HK-2 (cell line): ENCODE results near the gene SETBP1.

Experiments
- DNase-seq: peaks from one replicate; pipeline ENCODE4 v3.0.0-alpha.2; 2018; ENCODE audit not compliant: unreplicated experiment

The SETBP1 gene

GRCh38 chr18:44936485-44936884, 255.8 kb downstream of the SETBP1 start:
- no peak for DNase-seq

GRCh38 chr18:44937960-44938719, 257.5 kb downstream of the SETBP1 start:
- no peak for DNase-seq

GRCh38 chr18:44938720-44939665, 258.3 kb downstream of the SETBP1 start:
- no peak for DNase-seq

GRCh38 chr18:44941516-44941915, 260.8 kb downstream of the SETBP1 start:
- DNase-seq, result no peak

DNA sequence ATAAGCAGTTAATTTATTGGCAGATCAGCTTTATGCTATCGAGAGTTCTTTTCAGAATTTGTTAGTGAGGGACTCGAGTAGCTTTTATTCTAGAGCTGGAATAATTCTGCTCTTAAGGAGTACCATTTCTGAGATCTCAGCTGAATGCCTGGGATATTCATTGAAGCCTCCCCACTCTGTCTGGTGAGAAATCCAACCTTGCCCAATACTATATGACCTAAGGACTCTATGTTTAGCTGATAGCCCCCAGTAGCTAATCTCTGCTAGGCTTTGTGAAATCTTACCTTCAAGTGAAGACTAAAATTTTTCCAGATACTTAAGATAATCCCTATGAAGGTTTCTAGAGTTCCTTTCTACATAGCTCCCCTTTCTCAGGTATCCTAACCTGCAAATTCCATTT, 261.4 kb downstream of the SETBP1 start:
- DNase-seq, result no peak

GRCh38 chr18:44943311-44943881, 262.7 kb downstream of the SETBP1 start:
- DNase-seq, result peak; percentile 30

GRCh38 chr18:44944461-44944860, 263.8 kb downstream of the SETBP1 start:
- DNase-seq, result no peak

GRCh38 chr18:44945888-44946401, 265.3 kb downstream of the SETBP1 start:
- DNase-seq, result no peak

DNA sequence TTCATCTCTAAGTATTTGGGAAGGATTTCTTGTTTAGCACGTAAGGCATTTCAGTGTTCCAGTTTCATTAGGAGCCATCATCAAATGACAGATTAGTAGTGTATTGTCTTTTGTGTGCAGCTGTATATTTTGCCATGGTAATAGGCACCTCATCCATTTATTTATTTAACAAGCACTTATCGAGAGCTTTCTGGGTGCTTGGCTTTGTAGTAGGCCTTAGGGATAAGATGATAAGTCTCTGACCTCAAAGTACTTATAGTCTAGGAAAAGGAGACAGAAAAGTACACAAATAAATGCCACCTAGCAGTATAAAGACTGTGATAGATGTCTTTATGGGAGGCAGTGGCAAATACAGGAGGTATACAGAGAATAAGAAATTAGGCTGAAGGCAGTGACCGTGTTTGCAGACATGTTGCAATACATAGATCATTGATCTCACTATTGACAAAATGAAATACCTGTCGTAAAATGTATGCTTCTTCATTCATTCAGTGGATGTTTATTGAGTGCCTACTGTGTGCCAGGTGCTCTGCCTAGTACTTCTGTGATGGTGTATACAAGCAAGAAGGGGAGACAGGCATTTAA, 265.9 kb downstream of the SETBP1 start:
- no peak for DNase-seq

DNA sequence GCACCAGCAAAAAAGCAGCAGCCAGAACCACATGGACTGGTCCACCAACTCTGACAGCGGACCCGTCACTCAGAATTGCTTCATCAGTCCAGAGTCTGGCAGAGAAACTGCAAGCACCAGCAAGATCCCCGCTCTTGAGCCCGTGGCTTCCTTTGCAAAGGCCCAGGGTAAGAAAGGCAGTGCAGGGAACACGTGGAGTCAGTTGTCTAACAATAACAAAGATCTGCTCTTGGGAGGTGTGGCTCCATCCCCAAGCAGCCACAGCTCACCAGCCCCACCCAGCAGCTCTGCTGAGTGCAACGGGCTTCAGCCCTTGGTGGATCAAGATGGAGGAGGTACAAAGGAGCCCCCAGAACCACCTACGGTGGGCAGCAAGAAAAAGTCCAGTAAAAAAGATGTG, 269.3 kb downstream of the SETBP1 start:
- DNase-seq, result no peak

GRCh38 chr18:44950685-44951195, 270.1 kb downstream of the SETBP1 start:
- no peak for DNase-seq

DNA sequence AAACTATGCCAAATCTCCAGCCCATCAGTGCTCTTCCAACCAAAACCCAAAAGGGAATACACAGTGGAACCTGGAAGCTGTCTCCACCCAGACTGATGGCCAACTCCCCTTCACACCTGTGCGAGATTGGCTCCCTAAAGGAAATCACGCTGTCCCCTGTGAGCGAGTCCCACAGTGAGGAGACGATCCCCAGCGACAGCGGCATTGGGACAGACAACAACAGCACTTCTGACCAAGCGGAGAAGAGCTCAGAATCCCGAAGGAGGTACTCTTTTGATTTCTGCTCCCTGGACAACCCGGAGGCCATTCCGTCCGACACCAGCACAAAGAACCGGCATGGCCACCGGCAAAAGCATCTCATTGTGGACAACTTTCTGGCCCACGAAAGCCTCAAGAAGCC, 271.1 kb downstream of the SETBP1 start:
- no peak for DNase-seq

- DNase-seq, result no peak
Observed at GRCh38 chr18:44954257-44954656, 273.6 kb downstream of the SETBP1 start.

DNA sequence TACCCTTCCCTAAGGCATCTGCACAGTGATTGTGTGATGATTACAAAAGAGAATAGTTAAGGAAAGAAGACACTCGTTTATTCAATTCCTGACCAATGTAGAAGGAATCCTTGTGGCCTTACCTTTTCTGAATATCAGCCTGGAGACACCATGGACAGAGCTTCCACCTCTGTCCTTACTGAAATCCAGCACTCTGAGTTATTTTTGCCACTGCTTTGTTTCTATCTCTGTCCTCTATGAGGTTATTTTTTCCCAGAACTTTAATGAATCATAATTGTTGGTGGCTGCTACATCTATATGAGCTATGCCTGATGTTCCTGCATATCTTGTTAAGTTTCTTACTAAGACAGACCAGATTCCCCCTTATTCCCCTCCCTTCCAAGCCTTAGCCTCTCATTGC, 275.1 kb downstream of the SETBP1 start:
- no peak for DNase-seq

GRCh38 chr18:44957025-44957424, 276.3 kb downstream of the SETBP1 start:
- DNase-seq, result no peak

GRCh38 chr18:44957461-44957860, 276.8 kb downstream of the SETBP1 start:
- DNase-seq, result no peak

DNA sequence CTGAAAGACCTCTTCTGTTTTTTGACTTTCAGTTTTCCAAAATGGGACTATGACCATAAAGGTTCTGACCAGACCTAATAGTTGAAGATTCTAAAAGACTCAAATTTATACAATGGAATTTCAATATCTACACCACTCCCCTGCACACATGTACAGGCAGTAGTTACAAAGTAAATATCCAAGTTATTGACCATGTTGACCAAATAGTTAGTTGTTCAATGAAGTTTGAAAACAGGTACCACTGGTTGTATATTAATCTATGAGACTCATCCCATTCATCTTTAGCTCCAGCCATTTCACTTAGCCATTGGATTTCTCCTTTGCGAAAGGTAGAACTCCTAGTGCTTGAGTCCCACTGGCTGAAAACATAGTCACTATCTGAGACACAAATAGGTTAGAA, 277.4 kb downstream of the SETBP1 start:
- DNase-seq, result no peak

GRCh38 chr18:44958455-44958854, 277.8 kb downstream of the SETBP1 start:
- DNase-seq, result no peak

DNA sequence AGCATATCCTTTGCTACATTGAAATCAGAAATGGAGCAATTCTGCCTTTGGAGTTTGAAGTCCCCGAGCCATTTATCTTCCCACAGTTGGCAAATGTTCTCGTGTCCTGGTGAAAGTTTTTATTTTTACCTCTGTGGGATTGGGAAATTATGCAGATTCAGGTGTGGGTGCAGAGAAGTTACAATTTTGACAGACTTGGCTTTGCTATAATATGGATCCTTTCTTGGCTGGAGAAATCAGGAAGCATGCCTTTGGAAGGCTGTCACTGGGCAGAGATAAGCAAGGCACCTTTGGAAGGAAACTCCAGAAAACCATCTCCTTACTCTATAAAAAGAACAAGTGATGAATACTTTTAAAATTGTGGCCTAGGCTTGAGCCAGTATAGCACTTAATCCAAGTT, 278.3 kb downstream of the SETBP1 start:
- no peak for DNase-seq

GRCh38 chr18:44960580-44960979, 279.9 kb downstream of the SETBP1 start:
- DNase-seq, result no peak

- DNase-seq, result no peak
Observed at GRCh38 chr18:44961288-44961995, 280.8 kb downstream of the SETBP1 start.
